Retinal pigment epithelial cell (primary cell): Measurements from ENCODE around the gene TMCC1.
"Not testable (repeated sequence)": the region's sequence is repeated elsewhere in the genome, so short reads cannot be mapped to it uniquely, and the experiment has no call there.

Source experiments
- DNase-seq: peaks from one replicate; pipeline ENCODE4 v3.0.0-alpha.2; 2010; ENCODE audit warnings: low read depth
- H3K4me3 ChIP-seq: 2 replicates; pipeline ENCODE4 v1.5.1; 2011; ENCODE audit warnings: mild to moderate bottlenecking, low read length, control low read depth, moderate library complexity
- TF ChIP-seq, protein P1 (sequence below): conservative IDR thresholded peaks from 2 replicates; pipeline ENCODE4 v1.5.1; 2011; ENCODE audit warnings: low read depth, low read length, control low read depth, inconsistent platforms

TMCC1 gene

DNA sequence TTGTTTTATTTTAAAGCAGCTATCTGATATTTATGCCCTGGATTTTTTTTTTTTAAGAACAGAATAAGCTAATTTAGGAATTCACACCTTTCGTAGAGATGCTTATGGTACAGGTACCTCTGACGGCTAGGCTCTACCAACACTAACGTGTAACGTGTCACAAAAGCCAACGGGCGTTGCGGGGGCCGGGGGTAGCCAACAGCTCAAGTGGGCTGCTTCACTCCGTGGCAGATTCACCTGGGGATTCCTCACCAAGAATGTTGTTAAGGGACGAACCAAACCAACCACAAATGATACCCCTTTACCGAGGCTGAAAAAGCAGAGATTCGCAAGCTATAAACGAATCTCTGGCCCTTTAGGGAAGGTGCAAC, 1.0 kb downstream of the TMCC1 start:
- H3K4me3 ChIP-seq = peak overlapping the region; percentile 81
- DNase-seq = no peak
- TF ChIP-seq, protein P1, sequence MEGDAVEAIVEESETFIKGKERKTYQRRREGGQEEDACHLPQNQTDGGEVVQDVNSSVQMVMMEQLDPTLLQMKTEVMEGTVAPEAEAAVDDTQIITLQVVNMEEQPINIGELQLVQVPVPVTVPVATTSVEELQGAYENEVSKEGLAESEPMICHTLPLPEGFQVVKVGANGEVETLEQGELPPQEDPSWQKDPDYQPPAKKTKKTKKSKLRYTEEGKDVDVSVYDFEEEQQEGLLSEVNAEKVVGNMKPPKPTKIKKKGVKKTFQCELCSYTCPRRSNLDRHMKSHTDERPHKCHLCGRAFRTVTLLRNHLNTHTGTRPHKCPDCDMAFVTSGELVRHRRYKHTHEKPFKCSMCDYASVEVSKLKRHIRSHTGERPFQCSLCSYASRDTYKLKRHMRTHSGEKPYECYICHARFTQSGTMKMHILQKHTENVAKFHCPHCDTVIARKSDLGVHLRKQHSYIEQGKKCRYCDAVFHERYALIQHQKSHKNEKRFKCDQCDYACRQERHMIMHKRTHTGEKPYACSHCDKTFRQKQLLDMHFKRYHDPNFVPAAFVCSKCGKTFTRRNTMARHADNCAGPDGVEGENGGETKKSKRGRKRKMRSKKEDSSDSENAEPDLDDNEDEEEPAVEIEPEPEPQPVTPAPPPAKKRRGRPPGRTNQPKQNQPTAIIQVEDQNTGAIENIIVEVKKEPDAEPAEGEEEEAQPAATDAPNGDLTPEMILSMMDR = no peak

DNA sequence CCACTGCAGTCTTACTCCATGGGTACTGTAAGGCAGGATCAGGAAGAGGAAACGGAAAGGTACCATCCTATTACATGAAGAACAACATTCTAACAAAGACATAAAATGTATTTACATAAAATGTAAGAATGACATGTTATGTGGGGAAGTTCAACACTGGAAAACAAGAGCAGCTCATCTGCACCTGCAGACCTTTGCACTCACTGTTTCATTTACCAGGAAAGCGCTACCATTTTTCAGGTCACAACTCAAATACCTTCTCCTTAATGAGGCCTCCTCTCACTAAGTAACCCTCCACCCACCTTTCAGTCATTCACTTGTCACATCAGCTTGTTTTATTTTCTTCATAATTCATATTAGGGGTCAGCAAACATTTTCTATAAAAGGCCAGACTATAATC, 2.6 kb downstream of the TMCC1 start:
- no peak overlapping the region for H3K4me3 ChIP-seq
- TF ChIP-seq, protein P1 = no peak

DNA sequence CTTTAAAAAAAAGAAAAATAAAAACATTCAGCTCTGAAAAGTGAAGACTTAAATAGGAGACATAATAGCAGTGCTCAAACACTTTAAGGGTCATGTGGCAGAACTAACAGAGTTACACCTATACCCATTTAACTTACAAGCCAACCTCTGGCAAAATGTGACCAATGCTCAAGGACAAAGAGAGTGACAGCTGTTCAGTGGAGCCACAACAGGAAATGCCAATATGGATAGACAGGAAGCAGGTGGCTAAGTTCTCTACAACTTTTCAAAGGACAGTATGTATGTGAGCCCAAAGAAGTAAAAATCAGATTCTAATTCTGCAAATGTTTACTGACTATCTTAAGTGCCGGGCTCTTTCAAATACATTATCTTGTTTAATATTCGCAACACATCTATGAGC, 3.4 kb downstream of the TMCC1 start:
- H3K4me3 ChIP-seq = no peak overlapping the region
- TF ChIP-seq, protein P1 = no peak
- DNase-seq = no peak

More for the DNA sequence above, 2.6 kb downstream of the TMCC1 start:
- no peak for DNase-seq

DNA sequence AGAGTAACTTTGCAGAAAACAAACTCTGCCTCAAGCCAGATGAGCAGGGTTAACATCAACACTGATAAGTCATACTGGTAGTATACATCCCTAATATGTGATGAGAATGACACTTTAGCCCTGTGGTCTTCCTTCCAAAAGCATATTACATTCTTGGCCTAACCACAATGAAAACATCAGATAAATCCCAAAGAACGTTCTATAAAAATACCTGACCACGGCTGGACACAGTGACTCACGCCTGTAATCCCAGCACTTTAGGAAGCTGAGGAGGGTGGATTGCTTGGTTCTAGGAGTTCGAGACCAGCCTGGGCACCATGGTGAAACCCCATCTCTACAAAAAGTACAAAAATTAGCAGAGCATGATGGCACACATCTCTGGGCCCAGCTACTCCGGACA, 4.7 kb downstream of the TMCC1 start:
- DNase-seq = no peak
- H3K4me3 ChIP-seq = no peak overlapping the region
- TF ChIP-seq, protein P1 = no peak

DNA sequence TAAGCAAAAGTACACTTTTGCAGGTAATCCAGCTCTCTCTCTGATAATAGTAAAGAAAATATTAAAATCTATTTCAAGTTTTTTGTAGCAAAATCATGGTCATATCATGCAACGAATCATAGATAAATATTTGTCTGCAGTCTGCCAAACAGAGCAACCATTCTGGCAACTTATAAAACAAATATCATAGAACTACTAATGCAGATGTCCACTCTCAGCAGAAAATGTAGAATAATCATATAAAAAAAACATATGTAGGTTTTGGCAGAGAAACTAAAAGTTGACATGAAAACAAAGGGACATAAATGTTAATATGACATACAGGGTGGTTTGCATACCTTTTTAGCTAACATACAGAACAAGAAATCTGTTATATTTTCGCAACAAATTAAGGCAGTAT, 12.2 kb downstream of the TMCC1 start:
- TF ChIP-seq, protein P1 = no peak
- no peak for DNase-seq
- H3K4me3 ChIP-seq = no peak overlapping the region

DNA sequence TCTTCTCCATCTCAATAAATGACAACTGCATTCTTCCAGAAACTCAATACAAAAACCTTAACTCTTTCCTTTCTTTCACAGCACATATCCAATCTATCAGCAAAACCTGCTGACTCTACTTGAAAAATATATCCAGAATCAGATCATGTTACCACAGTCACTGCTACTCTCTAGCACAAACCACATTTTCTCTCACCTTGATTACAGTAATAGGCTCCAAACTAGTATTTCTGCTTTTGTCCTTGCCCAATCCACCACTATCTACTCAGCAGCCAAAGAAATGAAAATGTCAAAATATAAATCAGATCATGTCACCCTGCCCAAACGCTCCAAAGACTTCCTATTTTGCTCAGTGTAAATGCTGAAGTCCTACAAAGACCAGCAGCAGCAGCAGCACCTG, 15.2 kb downstream of the TMCC1 start:
- no peak overlapping the region for H3K4me3 ChIP-seq
- TF ChIP-seq, protein P1 = no peak
- no peak for DNase-seq

DNA sequence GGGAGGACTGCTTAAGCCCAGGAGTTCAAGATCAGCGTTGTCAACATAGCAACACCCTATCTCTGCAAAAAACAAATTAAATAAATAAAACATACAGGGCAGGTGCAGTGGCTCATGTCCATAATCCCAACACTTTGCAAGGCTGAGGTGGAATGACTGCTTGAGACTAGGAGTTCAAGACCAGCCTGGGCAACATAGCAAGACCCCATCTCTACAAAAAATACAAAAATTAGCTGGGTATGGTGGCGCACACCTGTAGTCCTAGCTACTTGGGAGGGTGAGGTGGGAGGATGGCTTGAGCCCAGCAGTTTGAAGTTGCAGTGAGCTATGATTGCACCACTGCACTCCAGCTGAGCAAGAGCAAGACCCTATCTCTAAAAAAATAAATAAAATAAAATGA, 19.0 kb downstream of the TMCC1 start:
- not testable (repeated sequence) for H3K4me3 ChIP-seq, DNase-seq

DNA sequence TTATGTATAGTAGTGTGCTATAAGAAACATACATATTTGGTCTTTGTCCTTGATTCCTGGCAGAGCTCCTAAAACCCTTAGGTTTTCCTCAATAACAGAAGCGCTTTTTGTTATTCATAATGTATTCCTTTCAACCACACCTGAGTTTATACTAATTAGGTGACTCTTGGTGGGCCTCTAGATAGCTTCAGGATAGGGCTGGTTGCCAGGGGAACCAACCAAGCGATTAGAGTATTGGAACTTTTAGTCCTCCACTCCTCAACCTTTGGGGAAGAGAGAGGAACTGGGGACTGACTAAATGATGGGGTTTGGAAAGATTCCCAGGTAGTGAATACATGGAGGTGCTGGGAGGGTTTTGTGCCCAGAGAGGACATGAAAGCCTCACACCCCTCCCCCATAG, 24.6 kb downstream of the TMCC1 start:
- TF ChIP-seq, protein P1 = no peak
- H3K4me3 ChIP-seq = no peak overlapping the region
- no peak for DNase-seq
